ENCODE measurements around the gene GTF3C1. TPM values are rescaled to one million over a fixed set of nuclear protein-coding genes. Genes with fewer than 3 reads are reported as not detected.

Gene GTF3C1
- total and polyA plus RNA-seq, 2 of the 13 experiments (the other 11 are each of a cell fraction or from before 2014, with no cell fraction given) = 29.2 to 72.7 TPM

DNA sequence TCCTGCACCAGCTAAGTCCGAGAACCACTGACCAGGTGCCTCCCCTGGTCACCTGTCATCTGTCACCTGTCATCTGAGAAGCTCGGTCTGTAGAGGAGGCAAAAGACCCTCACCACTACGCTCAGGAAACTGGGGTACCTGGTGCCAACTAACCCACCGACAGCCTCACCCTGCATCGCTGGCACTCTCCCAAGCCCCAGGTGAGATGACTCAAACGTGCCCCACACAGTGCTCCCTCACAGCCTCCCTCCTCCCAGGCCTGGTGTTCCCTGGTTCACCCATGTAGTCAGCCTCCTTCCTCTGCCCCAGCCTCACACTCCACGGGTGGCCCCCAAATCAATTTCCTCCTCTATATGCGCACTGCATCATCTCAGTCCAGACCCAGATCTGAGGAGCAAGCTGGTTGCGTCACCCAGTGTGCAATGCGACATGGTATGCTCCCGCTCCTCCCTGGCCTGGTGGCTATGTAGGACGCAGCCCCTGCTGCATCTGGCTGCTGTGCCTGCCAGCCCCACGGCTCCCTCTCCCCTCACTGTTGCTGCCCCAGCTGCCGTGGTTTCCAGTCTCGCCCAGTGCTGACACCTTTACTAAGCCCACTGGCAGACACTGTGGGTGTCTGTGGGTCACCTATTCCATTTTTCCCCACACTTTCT is 68.3 kb downstream of the GTF3C1 start:
- Histone ChIP-seq H3K27ac (ENCODE audit: extremely low read length, insufficient read depth, low read length) (no peak overlapping the region), H3K79me2 (ENCODE audit: insufficient read depth, low read length) (no peaks in the 10 kb centered on the region), H3K4me2 (ENCODE audit: low read depth, low read length) (no peak overlapping the region), H2AFZ (ENCODE audit: low read length) (no peak overlapping the region), H3K4me3 (replicated peaks in 1 of 3; ENCODE audit: insufficient read depth in 1 of 3, low read depth in 2 of 3, low read length in 3 of 3) (no peak overlapping the region), H4K20me1 (ENCODE audit: insufficient read depth, low read length) (no peaks in the 10 kb centered on the region), H3K36me3 (replicated peaks in 1 of 2; ENCODE audit: control insufficient read depth in 1 of 2, insufficient read depth in 2 of 2, low read length in 2 of 2) (peaks cover 59 to 82% of the 10 kb centered on the region in 2 experiments), H3K9ac (ENCODE audit: insufficient read depth, low read depth, low read length) (no peak overlapping the region), H3K9me3 (ENCODE audit: low read length) (no peaks in the 10 kb centered on the region), H3K4me1 (ENCODE audit: insufficient read depth, low read length) (0 out of 2 replicates have a peak, but pooled peaks cover 7% of the 10 kb centered on the region), H3K27me3 (ENCODE audit: control insufficient read depth in 1 of 2, insufficient read depth in 2 of 2, low read length in 2 of 2) (no peaks in the 10 kb centered on the region)
- 97% methylated on average over 15 of the region's 15 CpGs for WGBS (ENCODE audit: low lambda C conversion rate)
- ChIA-PET POLR2A (no interaction called here), CTCF (ENCODE audit: low intra/inter-chr PET ratio, low total read pairs) (no interaction called here)
- FAIRE-seq (no peak), DNase-seq (ENCODE audit: low spot score) (no peak), ATAC-seq (no peak)
- BruUV-seq (replicated peaks) = no TSS peak
- in situ Hi-C loops (cut with HindIII; ENCODE audit: extremely low pct_ligation_motif_present, low pct_unique_long_range_greater_than_20kb) = no loop called here
- intact Hi-C loops (cut with micrococcal nuclease; ENCODE audit: unreplicated experiment) = no loop called here
- peak; percentile 28 for TF ChIP-seq AGO2 (optimal IDR thresholded peaks at IDR 0.05; ENCODE audit: low read depth, low read length)
- TF ChIP-seq CEBPB (IDR thresholded peaks at IDR 0.05; ENCODE audit: borderline replicate concordance, low read depth, low read length) = peak; percentile 59; the same call in 1 of the 2 replicates
- no peak for TF ChIP-seq ZNF678 (CRISPR knock-in tag; IDR thresholded peaks at IDR 0.05)
- TF ChIP-seq EZH2 (conservative IDR thresholded peaks at IDR 0.05; ENCODE audit: low read depth, low read length) = no peak
- peak; percentile 25; the same call in 1 of the 2 replicates for TF ChIP-seq ZNF263 (CRISPR knock-in tag; IDR thresholded peaks at IDR 0.05)

DNA sequence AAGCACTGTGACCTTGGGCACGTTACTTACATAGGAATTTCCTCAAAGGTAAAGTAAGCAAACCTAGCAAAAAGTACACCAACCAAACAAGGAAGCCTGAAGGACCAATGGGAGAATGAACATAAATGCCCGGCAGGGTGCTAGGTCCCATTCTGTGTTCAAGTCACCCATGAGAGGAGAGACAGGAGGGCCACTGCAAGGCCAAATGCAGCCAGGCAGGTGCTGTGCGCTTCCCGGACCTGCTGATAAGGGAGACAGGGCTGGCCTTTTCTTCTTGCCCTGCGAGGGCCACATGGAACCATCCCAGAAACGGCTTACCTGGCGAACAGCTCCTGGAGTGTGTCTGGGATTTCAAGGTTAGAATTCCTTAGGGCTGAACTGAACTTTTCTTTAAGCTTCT is 69.0 kb downstream of the GTF3C1 start:
- ChIA-PET CTCF (ENCODE audit: low intra/inter-chr PET ratio, low total read pairs) (no interaction called here), POLR2A (no interaction called here)
- Histone ChIP-seq H3K9ac (ENCODE audit: insufficient read depth, low read depth, low read length) (no peak overlapping the region), H3K9me3 (ENCODE audit: low read length) (no peaks in the 10 kb centered on the region), H3K36me3 (replicated peaks in 1 of 2; ENCODE audit: control insufficient read depth in 1 of 2, insufficient read depth in 2 of 2, low read length in 2 of 2) (peaks cover 61 to 82% of the 10 kb centered on the region in 2 experiments), H3K4me1 (ENCODE audit: insufficient read depth, low read length) (0 out of 2 replicates have a peak, but pooled peaks cover 7% of the 10 kb centered on the region), H3K27ac (ENCODE audit: extremely low read length, insufficient read depth, low read length) (no peak overlapping the region), H3K4me3 (replicated peaks in 1 of 3; ENCODE audit: insufficient read depth in 1 of 3, low read depth in 2 of 3, low read length in 3 of 3) (no peak overlapping the region), H3K4me2 (ENCODE audit: low read depth, low read length) (no peak overlapping the region), H4K20me1 (ENCODE audit: insufficient read depth, low read length) (no peaks in the 10 kb centered on the region), H3K27me3 (ENCODE audit: control insufficient read depth in 1 of 2, insufficient read depth in 2 of 2, low read length in 2 of 2) (no peaks in the 10 kb centered on the region), H2AFZ (ENCODE audit: low read length) (no peak overlapping the region), H3K79me2 (ENCODE audit: insufficient read depth, low read length) (no peaks in the 10 kb centered on the region)
- in situ Hi-C loops (cut with HindIII; ENCODE audit: extremely low pct_ligation_motif_present, low pct_unique_long_range_greater_than_20kb) = no loop called here
- no peak for FAIRE-seq
- ATAC-seq = no peak
- intact Hi-C loops (cut with micrococcal nuclease; ENCODE audit: unreplicated experiment) = no loop called here
- no peak for DNase-seq (ENCODE audit: low spot score)
- 92% methylated on average over 7 of the region's 7 CpGs for WGBS (ENCODE audit: low lambda C conversion rate)
- no TSS peak for BruUV-seq (replicated peaks)
- no peak for TF ChIP-seq ZNF264 (CRISPR knock-in tag; IDR thresholded peaks at IDR 0.05)
- no peak for TF ChIP-seq ATF7 (IDR thresholded peaks at IDR 0.05)
- no peak for TF ChIP-seq ATF7 (CRISPR knock-in tag; IDR thresholded peaks at IDR 0.05)
- TF ChIP-seq, protein P1, sequence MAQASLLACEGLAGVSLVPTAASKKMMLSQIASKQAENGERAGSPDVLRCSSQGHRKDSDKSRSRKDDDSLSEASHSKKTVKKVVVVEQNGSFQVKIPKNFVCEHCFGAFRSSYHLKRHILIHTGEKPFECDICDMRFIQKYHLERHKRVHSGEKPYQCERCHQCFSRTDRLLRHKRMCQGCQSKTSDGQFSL (CRISPR knock-in tag; IDR thresholded peaks at IDR 0.05) = no peak
- no peak for TF ChIP-seq TEAD3 (CRISPR knock-in tag; optimal IDR thresholded peaks at IDR 0.05; ENCODE audit: borderline replicate concordance)
- TF ChIP-seq ZKSCAN1 (IDR thresholded peaks at IDR 0.05; ENCODE audit: low read length) = no peak
- TF ChIP-seq TEAD2 (CRISPR knock-in tag; IDR thresholded peaks at IDR 0.05) = no peak
- TF ChIP-seq JDP2 (CRISPR knock-in tag; IDR thresholded peaks at IDR 0.05; ENCODE audit: borderline replicate concordance) = no peak
- TF ChIP-seq, protein P2, sequence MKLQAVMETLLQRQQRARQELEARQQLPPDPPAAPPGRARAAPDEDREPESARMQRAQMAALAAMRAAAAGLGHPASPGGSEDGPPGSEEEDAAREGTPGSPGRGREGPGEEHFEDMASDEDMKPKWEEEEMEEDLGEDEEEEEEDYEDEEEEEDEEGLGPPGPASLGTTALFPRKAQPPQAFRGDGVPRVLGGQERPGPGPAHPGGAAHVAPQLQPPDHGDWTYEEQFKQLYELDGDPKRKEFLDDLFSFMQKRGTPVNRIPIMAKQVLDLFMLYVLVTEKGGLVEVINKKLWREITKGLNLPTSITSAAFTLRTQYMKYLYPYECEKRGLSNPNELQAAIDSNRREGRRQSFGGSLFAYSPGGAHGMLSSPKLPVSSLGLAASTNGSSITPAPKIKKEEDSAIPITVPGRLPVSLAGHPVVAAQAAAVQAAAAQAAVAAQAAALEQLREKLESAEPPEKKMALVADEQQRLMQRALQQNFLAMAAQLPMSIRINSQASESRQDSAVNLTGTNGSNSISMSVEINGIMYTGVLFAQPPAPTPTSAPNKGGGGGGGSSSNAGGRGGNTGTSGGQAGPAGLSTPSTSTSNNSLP (IDR thresholded peaks at IDR 0.05; ENCODE audit: low read depth, low read length) = no peak
- TF ChIP-seq RBM39 (IDR thresholded peaks at IDR 0.05; ENCODE audit: low read depth, low read length, poor library complexity, severe bottlenecking) = no peak
- TF ChIP-seq ZNF770 (CRISPR knock-in tag; IDR thresholded peaks at IDR 0.05) = no peak

Measured in HepG2 (cell line).